Measurements from ENCODE around the gene RNASE8. TPM values are rescaled to one million over a fixed set of nuclear protein-coding genes. Genes with fewer than 3 reads are reported as not detected.

Gene RNASE8
- polyA plus RNA-seq, 3 donors: not detected

GRCh38 chr14:21054768-21055145 is 2.9 kb upstream of the RNASE8 start:
- Histone ChIP-seq H3K9ac (ENCODE audit: insufficient read depth, low read length, poor library complexity, severe bottlenecking) (no peak overlapping the region), H2AFZ (ENCODE audit: insufficient read depth, low read depth, low read length, poor library complexity, severe bottlenecking) (no peak overlapping the region), H3K9me3 (replicated peaks in 1 of 2; ENCODE audit: control insufficient read depth in 1 of 2, insufficient read depth in 1 of 2, low read length in 2 of 2) (no peaks in the 10 kb centered on the region), H3K4me2 (replicated peaks; ENCODE audit: extremely low read depth, low read length, poor library complexity, severe bottlenecking) (no peak overlapping the region), H3K4me1 (ENCODE audit: control insufficient read depth in 1 of 2, insufficient read depth in 2 of 2, low read length in 2 of 2) (peaks cover 0 to 9% of the 10 kb centered on the region in 2 donors), H3K4me3 (replicated peaks in 1 of 3; ENCODE audit: low read depth in 2 of 3, low read length in 3 of 3) (no peak overlapping the region), H4K20me1 (ENCODE audit: insufficient read depth, low read length) (no peaks in the 10 kb centered on the region), H3K27ac (ENCODE audit: low read depth in 1 of 2, low read length in 2 of 2) (no peak overlapping the region), H3K36me3 (replicated peaks in 1 of 2; ENCODE audit: control insufficient read depth in 1 of 2, insufficient read depth in 2 of 2, low read length in 2 of 2) (no peaks in the 10 kb centered on the region), H3K79me2 (ENCODE audit: insufficient read depth, low read length) (no peaks in the 10 kb centered on the region), H3K27me3 (ENCODE audit: control insufficient read depth in 2 of 2, insufficient read depth in 2 of 2, low read length in 2 of 2) (peaks cover 0 to 6% of the 10 kb centered on the region in 2 donors)
- Mint-ChIP-seq H3K36me3 (no peaks in the 10 kb centered on the region), H3K4me3 (no peak overlapping the region), H3K27me3 (ENCODE audit: low read depth in 3 of 3) (peaks cover 2 to 6% (median 5%) of the 10 kb centered on the region in 3 donors), H3K27ac (no peak overlapping the region), H3K4me1 (peaks cover 3% of the 10 kb centered on the region), H3K9me3 (no peaks in the 10 kb centered on the region)
- TF ChIP-seq CTCF (IDR thresholded peaks at IDR 0.05): no peak
- intact Hi-C loops (cut with micrococcal nuclease): loop anchor here in 1 of 2 donors (5.0 kb wide), 1 partner anchor 37 kb away; no protein-coding TSS in a partner anchor
- WGBS (ENCODE audit: insufficient coverage): no CpG with 5 or more reads among the region's 4 CpGs
- DNase-seq: no peak

- no CpG with 5 or more reads among the region's 5 CpGs for WGBS (ENCODE audit: insufficient coverage)
- Histone ChIP-seq H2AFZ (ENCODE audit: insufficient read depth, low read depth, low read length, poor library complexity, severe bottlenecking) (no peak overlapping the region), H3K4me3 (replicated peaks in 1 of 3; ENCODE audit: low read depth in 2 of 3, low read length in 3 of 3) (no peak overlapping the region), H4K20me1 (ENCODE audit: insufficient read depth, low read length) (no peaks in the 10 kb centered on the region), H3K79me2 (ENCODE audit: insufficient read depth, low read length) (no peaks in the 10 kb centered on the region), H3K9me3 (replicated peaks in 1 of 2; ENCODE audit: control insufficient read depth in 1 of 2, insufficient read depth in 1 of 2, low read length in 2 of 2) (no peaks in the 10 kb centered on the region), H3K36me3 (replicated peaks in 1 of 2; ENCODE audit: control insufficient read depth in 1 of 2, insufficient read depth in 2 of 2, low read length in 2 of 2) (no peaks in the 10 kb centered on the region), H3K9ac (ENCODE audit: insufficient read depth, low read length, poor library complexity, severe bottlenecking) (no peak overlapping the region), H3K27me3 (ENCODE audit: control insufficient read depth in 2 of 2, insufficient read depth in 2 of 2, low read length in 2 of 2) (peaks cover 0 to 6% of the 10 kb centered on the region in 2 donors), H3K27ac (ENCODE audit: low read depth in 1 of 2, low read length in 2 of 2) (no peak overlapping the region), H3K4me1 (ENCODE audit: control insufficient read depth in 1 of 2, insufficient read depth in 2 of 2, low read length in 2 of 2) (peaks cover 0 to 6% of the 10 kb centered on the region in 2 donors), H3K4me2 (replicated peaks; ENCODE audit: extremely low read depth, low read length, poor library complexity, severe bottlenecking) (no peak overlapping the region)
- Mint-ChIP-seq H3K4me1 (peaks cover 1% of the 10 kb centered on the region), H3K4me3 (no peak overlapping the region), H3K9me3 (no peaks in the 10 kb centered on the region), H3K36me3 (no peaks in the 10 kb centered on the region), H3K27me3 (ENCODE audit: low read depth in 3 of 3) (peaks cover 2 to 9% (median 5%) of the 10 kb centered on the region in 3 donors), H3K27ac (no peak overlapping the region)
- no peak for DNase-seq
- intact Hi-C loops (cut with micrococcal nuclease): loop anchor here in 1 of 2 donors (5.0 kb wide), 1 partner anchor 38 kb away; no protein-coding TSS in a partner anchor
- no peak for TF ChIP-seq CTCF (IDR thresholded peaks at IDR 0.05)
These were observed 2.0 kb upstream of the RNASE8 start for GRCh38 chr14:21055432-21056117.

Data from CD14-positive monocyte (primary cell).